GM12874 (cell line): Measurements from ENCODE around the gene CD300LD.

Source experiments
- CTCF ChIP-seq: IDR thresholded peaks from 2 replicates; pipeline ENCODE4 v1.5.1; 2011; ENCODE audit warnings: low read depth, mild to moderate bottlenecking, control low read depth, low read length, moderate library complexity; ENCODE audit not compliant: insufficient read depth

CD300LD gene

GRCh38 chr17:74632617-74633016 is 40.5 kb upstream of the CD300LD start:
- TF ChIP-seq CTCF, result no peak

- no peak for TF ChIP-seq CTCF
These were observed 39.7 kb upstream of the CD300LD start for GRCh38 chr17:74631468-74632450.

GRCh38 chr17:74625661-74626060 is 33.6 kb upstream of the CD300LD start:
- TF ChIP-seq CTCF, result no peak

- no peak for TF ChIP-seq CTCF
These were observed 32.0 kb upstream of the CD300LD start for GRCh38 chr17:74624131-74624530.

GRCh38 chr17:74623693-74624093 is 31.6 kb upstream of the CD300LD start, which contains the start of gene CD300E:
CD300E (minus strand) TSS chr17:74623738; CDS start chr17:74623621, 117 bp downstream.
- no peak for TF ChIP-seq CTCF

GRCh38 chr17:74619077-74619673 is 27.1 kb upstream of the CD300LD start:
- TF ChIP-seq CTCF, result no peak

GRCh38 chr17:74618451-74618850 is 26.4 kb upstream of the CD300LD start:
- TF ChIP-seq CTCF, result no peak
